Measurements from ENCODE around the gene SUPV3L1.

The SUPV3L1 gene

DNA sequence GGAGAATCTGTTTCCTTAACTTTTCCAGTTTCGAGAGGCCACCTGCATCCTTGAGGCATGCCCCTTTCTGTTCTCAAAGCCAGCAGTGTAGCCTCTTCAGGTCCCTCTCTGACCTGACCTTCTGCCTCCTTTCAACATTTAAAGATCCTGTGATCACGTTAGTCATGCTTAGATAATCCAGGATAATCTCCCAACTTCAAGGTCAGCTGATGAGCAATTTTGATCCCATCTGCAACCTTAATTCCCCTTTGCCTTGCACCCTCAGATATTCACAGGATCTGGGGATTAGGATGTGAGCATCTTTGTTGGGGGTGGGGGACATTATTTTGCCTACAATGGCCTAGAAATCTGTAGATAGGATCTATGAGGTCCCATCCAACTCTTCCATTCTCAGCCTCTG, 48.1 kb downstream of the SUPV3L1 start:
- H3K4me3 ChIP-seq (ENCODE audit: low read length), result no peak overlapping the region
- no peak for DNase-seq (ENCODE audit: low read depth)
- TF ChIP-seq, protein P1, sequence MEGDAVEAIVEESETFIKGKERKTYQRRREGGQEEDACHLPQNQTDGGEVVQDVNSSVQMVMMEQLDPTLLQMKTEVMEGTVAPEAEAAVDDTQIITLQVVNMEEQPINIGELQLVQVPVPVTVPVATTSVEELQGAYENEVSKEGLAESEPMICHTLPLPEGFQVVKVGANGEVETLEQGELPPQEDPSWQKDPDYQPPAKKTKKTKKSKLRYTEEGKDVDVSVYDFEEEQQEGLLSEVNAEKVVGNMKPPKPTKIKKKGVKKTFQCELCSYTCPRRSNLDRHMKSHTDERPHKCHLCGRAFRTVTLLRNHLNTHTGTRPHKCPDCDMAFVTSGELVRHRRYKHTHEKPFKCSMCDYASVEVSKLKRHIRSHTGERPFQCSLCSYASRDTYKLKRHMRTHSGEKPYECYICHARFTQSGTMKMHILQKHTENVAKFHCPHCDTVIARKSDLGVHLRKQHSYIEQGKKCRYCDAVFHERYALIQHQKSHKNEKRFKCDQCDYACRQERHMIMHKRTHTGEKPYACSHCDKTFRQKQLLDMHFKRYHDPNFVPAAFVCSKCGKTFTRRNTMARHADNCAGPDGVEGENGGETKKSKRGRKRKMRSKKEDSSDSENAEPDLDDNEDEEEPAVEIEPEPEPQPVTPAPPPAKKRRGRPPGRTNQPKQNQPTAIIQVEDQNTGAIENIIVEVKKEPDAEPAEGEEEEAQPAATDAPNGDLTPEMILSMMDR (conservative IDR thresholded peaks at IDR 0.05; ENCODE audit: low read depth, low read length), result no peak

DNA sequence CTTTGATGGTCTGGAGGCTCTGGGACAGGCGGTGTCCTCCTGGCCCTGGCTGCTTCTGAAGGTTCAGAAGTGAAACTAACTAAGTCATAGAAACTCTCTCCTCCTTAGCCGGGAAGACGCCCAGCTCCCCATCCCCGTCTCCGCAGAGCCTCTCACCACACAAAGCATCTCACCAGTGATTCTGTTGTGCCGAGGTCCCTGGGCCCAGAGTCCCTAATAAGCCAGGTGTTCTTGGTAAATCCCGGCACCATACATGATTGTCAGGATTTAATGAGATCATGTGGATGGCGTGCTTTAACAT, 49.5 kb downstream of the SUPV3L1 start:
- TF ChIP-seq, protein P1 (conservative IDR thresholded peaks at IDR 0.05; ENCODE audit: low read depth, low read length), result no peak
- no peak overlapping the region for H3K4me3 ChIP-seq (ENCODE audit: low read length)
- DNase-seq (ENCODE audit: low read depth), result no peak

DNA sequence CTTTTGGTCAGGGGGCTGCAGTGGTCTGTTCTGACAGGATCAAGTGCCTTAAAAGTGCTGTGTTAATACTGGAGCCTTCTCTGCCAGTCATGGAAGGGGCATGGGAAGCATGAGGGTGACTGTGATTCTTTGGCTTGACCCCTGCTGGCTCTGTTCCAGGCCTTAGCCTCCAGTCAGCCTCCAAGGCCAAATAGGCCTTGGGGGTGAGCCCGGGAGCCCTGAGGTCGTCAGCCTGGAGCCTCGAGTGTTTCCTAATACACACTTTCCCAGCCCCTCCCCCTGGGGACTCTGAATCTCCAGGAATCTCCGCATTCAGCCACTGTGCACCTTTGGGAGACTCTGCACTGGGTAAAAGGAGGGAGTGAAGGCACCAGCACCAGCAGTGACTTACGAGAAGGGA, 50.1 kb downstream of the SUPV3L1 start:
- no peak for DNase-seq (ENCODE audit: low read depth)
- H3K4me3 ChIP-seq (ENCODE audit: low read length), result no peak overlapping the region
- TF ChIP-seq, protein P1 (conservative IDR thresholded peaks at IDR 0.05; ENCODE audit: low read depth, low read length), result no peak

DNA sequence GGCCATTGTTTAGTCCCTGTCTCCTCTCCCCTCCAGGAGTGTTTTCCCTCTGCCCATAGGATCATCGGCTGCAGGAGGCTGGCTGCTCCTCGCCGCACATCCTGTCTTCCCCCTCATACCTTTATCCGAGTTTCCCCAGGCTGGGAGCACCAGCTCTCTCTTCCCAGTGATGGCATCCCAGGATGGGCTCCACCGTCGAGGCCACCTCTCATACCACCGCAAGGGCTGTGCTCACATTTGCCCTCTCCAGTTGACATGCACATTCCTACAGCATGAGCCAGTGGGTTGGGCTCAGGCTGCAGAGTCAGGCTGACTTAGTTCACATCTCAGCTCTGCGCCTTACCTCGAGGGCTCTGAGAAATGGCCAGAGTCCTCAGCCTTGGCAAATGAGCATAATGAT, 52.2 kb downstream of the SUPV3L1 start:
- DNase-seq (ENCODE audit: low read depth), result peak; percentile 83
- TF ChIP-seq, protein P1 (conservative IDR thresholded peaks at IDR 0.05; ENCODE audit: low read depth, low read length), result no peak
- H3K4me3 ChIP-seq (ENCODE audit: low read length), result no peak overlapping the region

DNA sequence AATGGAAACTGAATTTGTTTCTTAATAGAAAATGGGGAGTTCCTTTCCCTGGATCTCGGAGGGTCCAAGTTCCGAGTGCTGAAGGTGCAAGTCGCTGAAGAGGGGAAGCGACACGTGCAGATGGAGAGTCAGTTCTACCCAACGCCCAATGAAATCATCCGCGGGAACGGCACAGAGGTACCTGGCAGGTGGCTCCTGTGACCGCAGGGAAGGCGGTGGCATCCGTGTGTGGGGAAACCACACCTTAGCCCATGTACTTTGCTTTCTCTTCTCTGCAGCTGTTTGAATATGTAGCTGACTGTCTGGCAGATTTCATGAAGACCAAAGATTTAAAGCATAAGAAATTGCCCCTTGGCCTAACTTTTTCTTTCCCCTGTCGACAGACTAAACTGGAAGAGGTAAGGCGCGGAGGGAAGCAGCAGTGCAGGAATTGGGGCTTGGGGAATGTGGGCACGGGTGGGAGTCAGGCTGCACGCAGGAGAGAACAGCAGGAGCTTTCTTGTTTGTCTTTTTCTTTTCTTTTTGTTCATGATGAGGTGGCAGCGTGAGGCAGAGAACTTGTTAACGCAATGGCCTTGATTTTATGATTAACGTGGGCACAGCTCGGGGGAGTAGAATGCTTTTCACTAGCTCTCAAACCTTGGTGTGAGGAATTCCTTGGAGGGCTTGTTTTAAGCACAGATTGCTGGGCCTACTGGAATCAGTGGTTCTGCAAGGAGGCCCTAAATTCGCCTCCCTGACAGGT, 52.9 kb downstream of the SUPV3L1 start:
- DNase-seq (ENCODE audit: low read depth), result no peak
- TF ChIP-seq, protein P1 (conservative IDR thresholded peaks at IDR 0.05; ENCODE audit: low read depth, low read length), result no peak
- H3K4me3 ChIP-seq (ENCODE audit: low read length), result no peak overlapping the region

DNA sequence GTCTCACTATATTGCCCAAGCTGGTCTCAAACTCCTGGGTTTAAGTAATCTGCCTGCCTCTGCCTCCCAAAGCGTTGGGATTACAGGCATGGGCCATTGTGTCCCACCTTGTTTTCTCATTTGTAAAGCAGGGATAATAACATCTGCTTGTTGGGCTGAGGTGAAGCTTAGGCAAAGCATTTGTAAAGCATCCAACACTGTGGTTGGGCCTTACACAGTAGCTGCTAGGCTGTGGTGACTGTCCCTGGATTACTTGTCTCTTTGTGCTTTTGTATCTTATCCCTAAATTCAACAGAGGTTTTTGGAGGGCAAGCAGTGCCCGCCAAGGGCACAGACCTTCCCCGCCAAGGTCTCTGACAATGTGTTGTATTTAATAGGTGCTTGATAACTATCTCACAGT, 54.4 kb downstream of the SUPV3L1 start:
- TF ChIP-seq, protein P1 (conservative IDR thresholded peaks at IDR 0.05; ENCODE audit: low read depth, low read length), result no peak
- no peak for DNase-seq (ENCODE audit: low read depth)
- no peak overlapping the region for H3K4me3 ChIP-seq (ENCODE audit: low read length)

DNA sequence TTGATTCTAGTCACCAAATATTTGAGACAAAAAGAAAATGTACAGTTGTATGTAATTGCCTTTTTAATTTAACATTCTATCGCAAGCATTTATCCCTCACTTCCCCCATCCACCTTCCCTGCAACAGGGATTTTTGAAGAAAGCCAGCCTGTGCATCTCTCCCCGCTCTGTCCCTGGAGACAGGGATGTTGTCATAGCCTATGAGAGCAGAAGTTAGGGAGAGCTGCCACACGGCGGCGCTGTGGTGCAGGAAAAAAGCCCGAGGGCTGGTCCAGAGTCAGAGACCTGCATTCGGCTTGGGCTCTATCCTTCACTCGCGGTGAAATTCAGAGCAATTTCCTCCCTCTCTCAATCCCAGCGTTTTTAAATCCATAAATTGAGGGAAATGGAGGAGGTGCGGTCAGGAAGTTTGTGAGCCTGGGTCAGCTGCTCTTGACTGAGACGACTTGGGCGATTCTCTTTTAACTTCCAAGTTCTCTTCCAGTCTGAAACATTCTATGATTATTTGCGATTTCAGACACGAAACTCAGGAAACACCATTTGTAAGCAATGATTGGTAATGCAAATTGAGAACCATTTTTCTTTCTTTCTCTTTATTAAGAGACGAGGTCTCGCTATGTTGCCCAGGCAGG, 57.6 kb downstream of the SUPV3L1 start:
- DNase-seq (ENCODE audit: low read depth), result no peak
- no peak overlapping the region for H3K4me3 ChIP-seq (ENCODE audit: low read length)
- TF ChIP-seq, protein P1 (conservative IDR thresholded peaks at IDR 0.05; ENCODE audit: low read depth, low read length), result peak; percentile 93

Data from retinal pigment epithelial cell (primary cell).